Measurements from ENCODE around the gene ATL3.
"Not testable (repeated sequence)": the region's sequence is repeated elsewhere in the genome, so short reads cannot be mapped to it uniquely, and the experiment has no call there.

ATL3 gene

GRCh38 chr11:63602290-63603179 is 68.6 kb downstream of the ATL3 start:
- peak in 8 of 42 donors; percentile 1 to 46 (median 14) for DNase-seq
- intact Hi-C loops (cut with DNase I): not testable (repeated sequence)

GRCh38 chr11:63599211-63600122 is 71.7 kb downstream of the ATL3 start:
- intact Hi-C loops (cut with DNase I): no loop called here
- peak in 27 of 42 donors; percentile 31 to 80 (median 55) for DNase-seq

DNA sequence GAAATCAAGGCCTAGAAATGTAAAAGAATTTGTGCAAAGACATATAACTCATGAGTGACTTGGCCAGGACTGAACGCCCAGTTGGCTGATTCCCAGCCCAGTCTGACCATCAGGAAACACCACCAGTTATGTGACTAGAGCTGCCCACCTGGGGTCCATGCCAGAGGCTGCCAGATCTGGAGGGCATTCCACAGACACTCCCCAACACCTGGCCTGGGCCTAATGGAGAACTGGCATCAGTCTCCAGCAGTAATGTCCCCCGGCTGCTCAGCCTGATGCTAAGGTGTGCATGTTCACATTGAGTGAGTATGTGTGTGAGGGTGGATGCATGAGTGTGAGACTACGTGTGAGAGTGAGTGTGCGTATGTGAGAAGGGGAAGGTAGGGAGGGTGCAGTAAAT is 72.6 kb downstream of the ATL3 start:
- intact Hi-C loops (cut with DNase I): no loop called here
- DNase-seq: peak in 6 of 42 donors; percentile 1 to 43 (median 24)

DNA sequence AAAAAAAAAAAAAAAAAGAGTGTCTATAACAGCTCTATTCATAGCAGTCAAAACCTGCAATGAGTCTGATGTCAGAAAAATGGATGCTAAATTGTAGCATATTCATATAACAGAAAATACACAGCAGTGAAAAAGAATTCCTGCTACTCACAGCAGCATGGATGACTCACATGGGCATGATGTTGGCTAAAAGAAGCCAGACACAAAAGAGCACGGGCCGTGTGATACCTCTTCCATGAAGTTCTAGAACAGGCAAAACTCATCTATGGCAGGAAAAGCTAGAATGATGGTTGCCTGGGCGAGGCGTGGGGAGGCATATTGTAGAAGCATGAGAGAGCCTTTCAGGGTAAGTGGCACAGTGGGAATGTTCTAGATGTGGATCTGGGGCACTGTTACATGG is 75.9 kb downstream of the ATL3 start:
- DNase-seq: peak in 21 of 42 donors; percentile 22 to 74 (median 51)
- intact Hi-C loops (cut with DNase I): no loop called here

- DNase-seq: peak in 36 of 42 donors; percentile 35 to 83 (median 65)
- intact Hi-C loops (cut with DNase I): no loop called here
These were observed 78.2 kb downstream of the ATL3 start for GRCh38 chr11:63592975-63593395.

DNA sequence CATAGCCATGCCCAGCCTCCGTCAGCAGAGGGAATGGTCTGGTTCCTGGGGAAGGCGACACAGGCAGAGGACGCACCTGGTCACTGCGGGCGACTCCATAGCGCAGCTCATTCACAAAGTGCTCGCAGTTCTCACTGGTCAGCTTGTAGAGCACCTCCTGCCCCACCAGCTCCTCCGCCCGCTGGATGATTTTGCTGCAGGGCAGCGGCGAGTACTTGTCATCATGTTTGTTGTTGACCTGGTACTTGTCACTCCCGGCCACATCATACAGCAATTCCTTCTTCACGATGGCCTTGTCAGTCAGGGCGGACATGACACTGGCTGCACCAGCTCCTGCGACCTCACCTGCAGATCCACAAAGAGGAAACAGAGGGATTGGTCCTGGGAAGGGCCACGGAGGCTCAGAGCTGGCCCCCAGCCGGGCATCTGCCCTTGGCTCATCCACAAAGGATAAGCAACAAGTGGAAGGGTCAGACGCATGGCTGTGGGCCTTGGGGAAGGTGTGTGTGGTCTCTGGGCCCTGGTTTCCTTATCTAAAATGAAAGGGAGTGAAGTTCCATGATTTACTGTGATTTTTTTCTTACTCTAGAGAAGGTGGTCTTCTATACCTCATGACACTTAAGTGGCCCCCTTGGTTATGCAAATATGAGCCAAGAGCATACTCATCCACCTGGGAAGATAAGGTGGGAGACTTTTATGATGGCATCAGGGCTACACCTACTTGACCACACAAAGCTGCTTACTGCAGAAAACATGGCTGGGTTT is 81.0 kb downstream of the ATL3 start:
- intact Hi-C loops (cut with DNase I): no loop called here
- peak in 8 of 42 donors; percentile 1 to 40 (median 19) for DNase-seq

DNA sequence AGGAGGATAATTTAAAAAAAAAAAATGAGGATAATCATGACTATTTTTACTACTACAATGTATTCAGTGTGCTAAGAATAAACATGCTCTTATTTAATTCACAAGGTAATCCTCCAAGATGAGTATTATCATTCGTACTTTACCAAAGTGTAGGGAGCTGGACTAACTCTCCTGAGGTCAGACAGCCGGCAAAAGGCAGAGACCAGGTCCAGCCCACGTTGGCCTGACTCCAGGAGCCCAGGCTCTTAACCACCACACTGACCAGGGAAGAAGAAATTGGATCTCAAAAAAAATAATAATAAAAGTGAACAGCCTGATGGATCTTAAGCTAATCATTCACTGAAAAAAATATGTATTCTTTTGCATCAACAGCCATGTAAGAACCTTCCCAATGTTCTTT is 82.2 kb downstream of the ATL3 start:
- peak in 7 of 42 donors; percentile 11 to 61 (median 30) for DNase-seq
- intact Hi-C loops (cut with DNase I): no loop called here

DNA sequence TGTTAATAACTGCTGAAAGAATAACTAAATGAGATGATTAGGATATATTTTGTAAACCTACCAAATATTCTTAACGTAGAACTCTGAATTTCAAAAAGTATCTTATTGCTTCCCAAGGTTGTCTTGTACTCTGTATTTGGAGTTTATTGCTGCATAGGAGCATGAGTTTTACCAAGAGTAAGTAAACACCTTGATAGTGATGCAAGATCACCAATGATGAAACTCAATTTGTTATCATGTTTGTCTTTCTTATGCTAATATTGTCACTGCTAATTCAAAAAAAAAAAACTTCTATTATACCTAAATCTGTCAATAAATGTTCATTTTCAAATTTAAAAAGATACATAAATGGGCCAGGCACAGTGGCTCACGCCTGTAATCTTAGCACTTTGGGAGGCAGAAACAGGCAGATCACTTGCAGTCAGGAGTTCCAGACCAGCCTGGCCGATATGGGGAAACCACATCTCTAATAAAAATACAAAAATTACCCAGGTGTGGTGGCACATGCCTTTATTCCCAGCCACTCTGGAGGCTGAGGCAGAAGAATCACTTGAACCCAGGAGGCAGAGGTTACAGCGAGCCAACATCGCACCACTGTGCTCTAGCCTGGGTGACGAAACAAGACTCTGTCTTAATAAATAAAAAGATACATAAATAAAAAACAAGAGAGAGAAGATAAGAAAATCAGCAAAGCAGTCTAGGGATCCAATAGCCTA is 84.6 kb downstream of the ATL3 start:
- peak in 7 of 42 donors; percentile 6 to 31 (median 11) for DNase-seq
- intact Hi-C loops (cut with DNase I): no loop called here

DNA sequence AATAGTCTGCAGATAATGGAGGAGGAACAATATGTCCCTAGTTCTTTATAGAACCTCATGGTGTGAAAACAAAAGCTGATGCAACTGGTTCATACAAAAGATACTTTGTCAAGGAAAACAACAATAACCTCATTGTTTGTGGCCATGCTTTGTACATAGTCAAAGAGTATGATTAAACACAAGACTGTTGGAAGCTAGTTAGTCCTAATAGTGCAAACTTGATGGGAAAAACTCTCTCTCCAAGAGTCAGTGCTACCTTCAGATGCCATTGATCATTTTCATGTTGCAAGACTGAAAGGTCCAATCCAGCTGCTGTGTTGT is 87.9 kb downstream of the ATL3 start:
- peak in 10 of 42 donors; percentile 1 to 75 (median 18) for DNase-seq
- intact Hi-C loops (cut with DNase I): no loop called here

DNA sequence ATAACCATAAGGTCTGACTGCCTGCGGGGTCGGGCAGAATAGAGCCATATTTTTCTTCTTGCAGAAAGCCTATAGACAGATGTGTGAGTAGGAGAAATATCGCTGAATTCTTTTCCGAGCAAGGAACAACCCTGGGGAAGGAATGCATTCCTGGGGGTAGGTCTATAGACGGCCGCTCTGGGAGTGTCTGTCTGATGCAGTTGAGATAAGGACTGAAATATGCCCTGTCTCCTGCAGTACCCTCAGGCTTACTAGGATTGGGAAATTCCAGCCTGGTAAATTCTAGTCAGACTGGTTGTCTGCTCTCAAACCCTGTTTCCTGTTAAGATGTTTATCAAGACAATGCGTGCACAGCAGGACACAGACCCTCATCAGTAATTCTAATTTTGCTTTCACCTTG is 90.0 kb downstream of the ATL3 start:
- peak in 7 of 42 donors; percentile 0 to 32 (median 10) for DNase-seq
- intact Hi-C loops (cut with DNase I): not testable (repeated sequence)

DNA sequence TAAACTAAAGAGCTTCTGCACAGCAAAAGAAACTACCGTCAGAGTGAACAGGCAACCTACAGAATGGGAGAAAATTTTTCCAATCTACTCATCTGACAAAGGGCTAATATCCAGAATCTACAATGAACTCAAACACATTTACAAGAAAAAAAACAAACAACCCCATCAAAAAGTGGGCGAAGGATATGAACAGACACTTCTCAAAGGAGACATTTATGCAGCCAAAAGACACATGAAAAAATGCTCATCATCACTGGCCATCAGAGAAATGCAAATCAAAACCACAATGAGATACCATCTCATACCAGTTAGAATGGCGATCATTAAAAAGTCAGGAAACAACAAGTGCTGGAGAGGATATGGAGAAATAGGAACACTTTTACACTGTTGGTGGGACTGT is 92.3 kb downstream of the ATL3 start:
- DNase-seq; intact Hi-C loops (cut with DNase I): not testable (repeated sequence)

GRCh38 chr11:63574856-63575602 is 96.1 kb downstream of the ATL3 start:
- intact Hi-C loops (cut with DNase I): no loop called here
- peak in 11 of 42 donors; percentile 8 to 48 (median 23) for DNase-seq
